Measurements from ENCODE around the gene FBRS.
A peak's percentile ranks its signal among the peaks of the same experiment; 100 is the strongest.
"Not testable (repeated sequence)": the region's sequence is repeated elsewhere in the genome, so short reads cannot be mapped to it uniquely, and the experiment has no call there.

FBRS gene

GRCh38 chr16:30657866-30658730 is at the start of gene FBRS:
TSS of gene FBRS (plus strand) at chr16:30658431. CDS start at chr16:30659519, 1,088 bp downstream.
- peak; percentile 99 for DNase-seq

DNA sequence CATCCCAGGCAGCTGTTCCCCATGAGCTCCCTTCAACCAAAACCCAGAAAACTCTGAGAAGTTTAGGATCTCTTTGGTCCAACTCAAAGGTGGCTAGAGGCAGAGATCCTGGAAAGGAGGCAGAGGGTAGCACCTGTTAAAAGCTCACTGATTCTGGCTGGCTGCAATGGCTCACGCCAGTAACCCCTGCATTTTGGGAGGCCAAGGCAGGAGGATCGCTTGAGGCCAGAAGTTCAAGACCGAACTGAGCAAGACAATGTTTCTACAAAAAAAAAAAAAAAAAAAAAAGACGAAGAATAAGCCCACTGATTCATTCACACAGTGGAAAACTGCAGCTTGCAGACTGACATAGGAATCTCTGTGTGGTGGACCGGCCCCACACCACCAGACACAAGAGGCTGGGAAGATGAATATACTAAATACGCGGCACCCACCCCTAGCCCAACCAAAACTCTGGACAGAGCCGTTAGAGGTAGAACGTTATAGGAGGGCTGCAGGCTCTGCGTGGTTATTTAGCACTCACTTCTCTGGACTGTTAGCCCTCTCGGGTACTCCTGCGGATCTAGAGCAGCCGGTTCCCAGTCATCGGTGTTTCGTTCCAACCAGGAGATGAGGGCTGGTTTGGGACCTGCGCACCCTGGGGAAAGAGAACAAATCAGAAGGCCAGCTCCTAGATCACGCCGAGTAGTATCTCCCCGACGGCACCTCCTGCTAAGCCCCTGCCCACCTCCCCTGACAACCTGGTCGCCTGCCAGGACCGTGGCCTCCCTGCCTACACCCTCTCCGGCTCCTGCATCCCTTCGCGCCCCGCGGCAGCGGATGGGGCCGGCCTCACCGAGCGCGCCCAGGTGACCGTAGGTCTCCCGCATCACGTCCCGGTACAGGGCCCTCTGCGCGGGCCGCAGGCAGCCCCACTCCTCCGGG is 49.0 kb upstream of the FBRS start:
- no peak for DNase-seq

DNA sequence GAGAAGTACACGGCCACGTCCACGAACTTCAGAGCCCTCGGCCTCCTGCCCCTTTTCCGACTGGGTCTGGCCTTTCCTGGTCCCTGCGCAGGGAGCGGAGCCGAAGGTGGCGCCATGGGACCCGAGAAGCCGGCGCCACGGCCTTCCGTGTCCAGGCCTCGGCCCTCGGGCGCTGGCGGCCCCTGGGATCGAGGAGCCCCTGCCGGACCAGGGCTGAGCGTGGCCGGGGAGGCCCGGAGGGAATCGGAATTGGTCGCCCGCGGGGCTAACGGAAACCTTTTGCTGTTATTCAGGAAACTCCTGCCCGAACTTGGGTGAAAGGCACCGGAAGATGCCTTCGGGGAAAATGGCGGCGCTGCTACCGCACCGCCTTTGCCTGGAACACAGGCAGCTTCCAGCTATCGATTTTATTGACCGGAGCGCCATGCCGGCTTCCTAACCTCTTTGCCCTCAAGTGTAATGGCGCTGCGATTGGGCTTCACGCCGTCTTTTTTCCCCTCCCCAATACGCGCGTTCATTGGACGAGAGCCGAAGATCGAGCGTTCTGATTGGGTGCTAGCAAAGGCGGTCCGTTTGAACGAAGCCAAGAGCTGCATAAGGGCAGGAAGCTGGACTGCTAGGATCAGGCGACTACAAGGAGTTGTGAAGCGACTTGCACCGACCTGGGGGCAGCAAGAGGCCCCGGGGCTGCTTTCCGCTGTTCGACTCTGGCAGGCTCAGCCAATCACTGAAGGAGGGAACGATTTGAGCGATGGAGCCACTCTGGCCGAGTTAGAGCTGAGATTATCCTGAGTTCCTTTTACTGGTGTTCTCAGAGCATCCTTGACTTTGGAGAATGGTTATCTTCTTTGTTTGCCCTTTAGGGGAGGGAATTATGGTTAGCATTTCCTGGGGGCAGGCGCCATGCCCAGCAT is 48.0 kb upstream of the FBRS start, which contains the start of gene ZNF689:
Gene ZNF689, minus strand, starts transcription at position 464 of the 914 bp plus-strand sequence. Its CDS starts 348 bp downstream, at position 116.
- peak; percentile 92 for DNase-seq

- no peak for DNase-seq
These were observed 42.7 kb upstream of the FBRS start for GRCh38 chr16:30615358-30616091.

GRCh38 chr16:30619202-30619601 is 39.0 kb upstream of the FBRS start:
- no peak for DNase-seq

DNA sequence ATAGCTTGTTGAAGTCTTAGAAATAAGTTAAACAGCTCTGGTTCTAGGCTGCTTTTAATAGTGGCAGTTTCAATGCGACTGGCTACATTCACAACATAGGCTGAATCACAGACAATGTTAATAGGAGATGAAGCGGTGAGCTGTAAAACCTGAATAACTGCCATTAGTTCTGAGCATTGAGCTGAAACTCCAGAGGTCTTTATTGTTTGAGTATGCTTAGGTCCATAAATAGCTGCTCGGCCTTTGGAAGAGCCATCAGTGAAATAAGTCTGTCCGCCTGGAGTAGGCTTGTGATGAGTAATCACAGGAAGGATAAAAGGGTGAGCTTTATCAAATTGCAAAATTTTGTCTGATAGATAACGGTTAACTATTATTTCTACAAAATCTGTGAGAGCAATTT is 38.6 kb upstream of the FBRS start:
- DNase-seq, result no peak

DNA sequence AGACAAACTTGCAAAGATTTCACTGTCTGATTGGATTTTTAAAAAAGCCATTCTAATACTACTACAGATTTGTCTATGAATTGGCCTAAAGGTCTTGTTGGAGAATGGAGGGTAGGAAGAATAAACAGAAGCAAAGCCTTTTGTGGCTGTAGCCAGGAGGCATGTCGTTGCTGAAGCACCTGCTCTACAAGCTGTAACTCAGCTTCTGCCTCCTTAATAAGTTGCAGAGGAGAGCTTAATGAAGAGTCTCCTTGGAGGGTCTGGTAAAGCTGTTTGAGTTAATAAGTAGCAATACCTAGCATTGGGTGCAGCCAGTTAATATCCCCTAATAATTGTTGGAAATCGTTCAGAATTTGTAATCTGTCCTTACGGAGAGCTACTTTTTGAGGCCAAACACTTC is 38.1 kb upstream of the FBRS start:
- no peak for DNase-seq

- no peak for DNase-seq
These were observed 36.5 kb upstream of the FBRS start for GRCh38 chr16:30621765-30622164.

GRCh38 chr16:30622455-30623032 is 35.7 kb upstream of the FBRS start:
- DNase-seq, result no peak

DNA sequence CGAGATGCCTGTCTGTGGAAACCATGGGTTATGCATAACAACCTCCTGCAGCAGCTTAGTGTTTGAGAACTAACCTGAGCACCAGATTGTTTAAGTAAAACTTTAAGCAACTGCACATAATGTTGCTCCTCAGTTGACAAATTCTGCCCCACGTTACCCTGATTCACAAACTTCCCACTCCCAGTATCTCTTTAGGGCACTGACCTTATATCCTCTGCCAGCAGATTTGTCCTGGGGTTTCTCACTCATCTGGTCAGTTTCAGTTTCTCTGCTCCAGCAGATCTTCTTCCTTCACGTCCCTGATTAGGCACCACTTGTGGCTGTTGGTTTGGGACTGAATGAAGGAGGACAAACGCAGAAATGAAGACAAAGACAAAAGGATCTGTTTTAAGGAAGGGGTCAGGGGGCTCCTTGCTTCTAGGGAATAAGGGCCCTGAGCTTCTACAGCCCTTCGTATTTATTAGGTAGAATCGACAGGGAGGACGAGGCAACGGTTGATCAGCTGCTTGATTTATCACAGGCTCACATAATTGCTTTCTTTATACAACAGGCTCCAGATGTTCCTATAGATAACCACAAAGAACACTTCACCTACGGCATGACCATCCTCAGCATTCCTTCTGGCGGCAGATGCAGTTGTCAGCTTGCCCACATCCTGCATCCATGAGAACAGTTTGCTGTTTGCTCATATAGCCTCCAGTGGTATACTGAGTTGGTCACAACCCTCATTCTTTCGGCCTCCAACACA is 34.5 kb upstream of the FBRS start:
- DNase-seq, result no peak

GRCh38 chr16:30626236-30626635 is 32.0 kb upstream of the FBRS start:
- no peak for DNase-seq

DNA sequence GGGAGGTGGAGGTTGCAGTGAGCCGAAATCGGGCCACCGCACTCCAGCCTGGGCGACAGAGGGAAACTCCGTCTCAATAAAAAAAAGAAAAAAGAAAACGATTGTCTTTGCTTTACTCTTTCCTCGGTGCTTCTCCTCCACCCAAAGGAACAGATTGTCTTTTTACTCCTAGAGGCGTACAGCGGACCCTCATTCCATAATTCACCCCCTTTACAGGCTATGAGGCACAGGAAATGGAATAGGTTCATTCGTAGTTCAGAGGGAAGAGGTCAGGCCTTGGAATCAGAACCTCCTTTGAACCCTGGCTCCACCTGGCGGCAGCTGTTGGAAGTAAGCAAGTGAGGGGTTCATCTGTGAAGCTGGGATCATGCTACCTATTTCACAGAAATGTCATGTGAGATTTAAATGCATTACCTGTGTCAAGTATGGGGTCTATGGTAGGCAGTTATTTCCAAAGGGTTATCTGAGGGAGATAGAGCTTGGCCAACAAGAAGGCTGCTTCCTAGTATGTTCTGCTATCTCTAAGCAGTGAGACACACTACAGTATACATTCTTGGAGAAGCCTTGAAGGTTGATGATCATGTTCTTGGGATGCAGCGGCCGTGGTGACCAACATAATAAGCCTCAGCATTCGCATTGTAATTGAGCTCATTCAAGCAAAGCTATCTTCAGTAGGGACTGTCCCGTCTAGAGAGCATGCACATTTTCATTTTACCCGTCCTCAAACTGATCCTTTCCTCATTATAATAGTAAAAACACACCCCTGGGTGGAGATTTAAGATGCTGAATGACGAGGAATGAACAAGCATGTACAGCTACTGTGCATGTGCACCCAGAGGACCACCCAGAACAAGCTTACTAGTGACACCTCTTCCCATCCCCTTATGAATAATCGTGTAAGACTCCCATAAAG is 29.3 kb upstream of the FBRS start:
- peak; percentile 40 for DNase-seq

DNA sequence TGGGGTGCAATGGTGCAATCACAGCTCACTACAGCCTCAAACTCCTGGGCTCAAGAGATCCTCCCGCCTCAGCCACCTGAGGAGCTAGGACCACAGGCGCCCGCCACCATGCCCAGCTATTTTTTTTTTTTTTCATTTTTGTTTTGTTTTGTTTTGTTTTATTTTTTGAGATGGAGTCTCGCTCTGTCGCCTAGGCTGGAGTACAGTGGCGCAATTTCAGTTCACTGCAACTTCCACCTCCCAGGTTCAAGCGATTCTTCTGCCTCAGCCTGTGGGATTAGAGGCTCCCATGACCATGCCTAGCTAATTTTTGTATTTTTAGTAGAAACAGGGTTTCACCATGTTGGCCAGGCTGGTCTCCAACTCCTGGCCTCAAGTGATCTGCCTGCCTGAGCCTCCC is 25.8 kb upstream of the FBRS start:
- DNase-seq, result not testable (repeated sequence)

GRCh38 chr16:30633526-30633925 is 24.7 kb upstream of the FBRS start:
- DNase-seq, result no peak

- no peak for DNase-seq
These were observed 21.6 kb upstream of the FBRS start for GRCh38 chr16:30636599-30636998.

GRCh38 chr16:30637139-30637538 is 21.1 kb upstream of the FBRS start:
- DNase-seq, result not testable (repeated sequence)

GRCh38 chr16:30637944-30638343 is 20.3 kb upstream of the FBRS start:
- DNase-seq, result peak; percentile 46

DNA sequence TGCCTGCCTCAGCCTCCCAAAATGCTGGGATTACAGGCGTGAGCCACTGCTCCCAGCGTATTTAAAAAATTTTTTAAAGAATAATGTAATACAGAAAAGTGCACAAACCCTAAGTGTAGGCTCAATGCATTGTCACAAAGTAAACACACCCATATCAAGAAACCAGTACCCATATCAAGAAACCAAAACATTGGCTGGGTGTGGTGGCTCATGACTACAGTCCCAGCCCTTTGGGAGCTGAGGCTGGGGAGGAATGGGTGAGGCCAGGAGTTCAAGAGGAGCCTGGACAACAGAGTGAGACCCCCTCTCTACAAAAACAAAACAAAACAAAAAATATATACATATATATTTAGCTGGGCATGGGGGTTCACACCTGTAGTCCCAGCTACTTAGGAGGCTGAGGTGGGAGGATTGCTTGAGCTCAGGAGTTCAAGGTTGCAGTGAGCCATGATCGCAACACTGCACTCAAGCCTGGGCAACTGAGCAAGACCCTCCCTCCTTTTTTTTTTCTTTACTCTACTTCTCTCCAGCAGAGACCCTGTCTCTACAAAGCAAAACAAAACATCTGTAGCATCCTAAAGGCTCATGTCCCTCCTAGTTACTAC is 16.8 kb upstream of the FBRS start:
- DNase-seq, result no peak

- DNase-seq, result no peak
These were observed 13.8 kb upstream of the FBRS start for GRCh38 chr16:30644334-30644830.
